ENCODE results near the gene FOXA2. TPM values are rescaled to one million over a fixed set of nuclear protein-coding genes. Genes with fewer than 3 reads are reported as not detected.

Gene FOXA2
- total RNA-seq, 1 donor from 2014 or later = not detected

DNA sequence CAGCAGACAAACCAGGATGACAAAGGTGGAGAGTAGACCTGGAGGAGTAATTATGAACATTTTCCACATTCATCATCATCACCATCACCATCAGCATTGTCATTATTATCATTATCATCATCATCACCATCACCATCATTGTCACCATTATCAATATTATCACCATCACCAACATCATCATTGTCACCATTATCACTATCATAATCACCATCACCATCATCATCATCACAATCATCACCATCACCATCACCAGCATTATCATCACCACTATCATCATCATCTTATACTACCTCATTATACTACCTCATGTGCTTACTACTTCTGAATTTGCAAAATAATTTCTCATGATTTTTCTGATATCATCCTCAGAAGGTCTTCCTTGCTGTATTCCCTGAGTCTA is 39.3 kb downstream of the FOXA2 start:
- H3K27ac Mint-ChIP-seq = no peak overlapping the region
- CTCF ChIA-PET = no interaction called here
- H3K4me3 Mint-ChIP-seq = no peak overlapping the region
- no peaks in the 10 kb centered on the region for H3K4me1 Mint-ChIP-seq
- no peak for ATAC-seq (ENCODE audit: low read depth)
- H3K9me3 Mint-ChIP-seq = no peaks in the 10 kb centered on the region
- TF ChIP-seq, protein P1, sequence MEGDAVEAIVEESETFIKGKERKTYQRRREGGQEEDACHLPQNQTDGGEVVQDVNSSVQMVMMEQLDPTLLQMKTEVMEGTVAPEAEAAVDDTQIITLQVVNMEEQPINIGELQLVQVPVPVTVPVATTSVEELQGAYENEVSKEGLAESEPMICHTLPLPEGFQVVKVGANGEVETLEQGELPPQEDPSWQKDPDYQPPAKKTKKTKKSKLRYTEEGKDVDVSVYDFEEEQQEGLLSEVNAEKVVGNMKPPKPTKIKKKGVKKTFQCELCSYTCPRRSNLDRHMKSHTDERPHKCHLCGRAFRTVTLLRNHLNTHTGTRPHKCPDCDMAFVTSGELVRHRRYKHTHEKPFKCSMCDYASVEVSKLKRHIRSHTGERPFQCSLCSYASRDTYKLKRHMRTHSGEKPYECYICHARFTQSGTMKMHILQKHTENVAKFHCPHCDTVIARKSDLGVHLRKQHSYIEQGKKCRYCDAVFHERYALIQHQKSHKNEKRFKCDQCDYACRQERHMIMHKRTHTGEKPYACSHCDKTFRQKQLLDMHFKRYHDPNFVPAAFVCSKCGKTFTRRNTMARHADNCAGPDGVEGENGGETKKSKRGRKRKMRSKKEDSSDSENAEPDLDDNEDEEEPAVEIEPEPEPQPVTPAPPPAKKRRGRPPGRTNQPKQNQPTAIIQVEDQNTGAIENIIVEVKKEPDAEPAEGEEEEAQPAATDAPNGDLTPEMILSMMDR (IDR thresholded peaks at IDR 0.05) = no peak
- intact Hi-C loops (cut with micrococcal nuclease) = no loop called here
- no peaks in the 10 kb centered on the region for H3K36me3 Mint-ChIP-seq (ENCODE audit: low read depth)
- peaks cover 4% of the 10 kb centered on the region for H3K27me3 Mint-ChIP-seq
- POLR2A ChIA-PET = no interaction called here
- no peak for DNase-seq

DNA sequence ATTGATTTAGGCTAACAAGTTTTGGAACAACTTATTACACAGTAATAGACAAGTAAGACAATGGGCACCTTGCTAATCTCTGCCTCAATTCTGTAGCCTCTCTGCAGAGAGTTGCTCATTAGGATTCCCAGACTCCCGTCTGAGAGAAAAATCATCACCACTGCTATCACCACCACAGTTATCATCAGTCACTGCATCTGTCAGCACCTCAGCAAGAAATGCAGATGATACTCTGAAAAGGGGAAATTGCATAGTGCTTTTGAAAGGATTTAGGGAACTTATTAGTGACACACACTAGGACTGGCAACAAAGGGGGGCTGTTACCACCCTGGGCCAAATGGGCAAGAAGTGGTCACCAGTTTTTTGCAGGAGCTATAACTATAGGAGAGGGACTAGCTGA is 39.9 kb downstream of the FOXA2 start:
- no peak for DNase-seq
- no peaks in the 10 kb centered on the region for H3K36me3 Mint-ChIP-seq (ENCODE audit: low read depth)
- ChIA-PET POLR2A (no interaction called here), CTCF (no interaction called here)
- no peak for ATAC-seq (ENCODE audit: low read depth)
- H3K4me1 Mint-ChIP-seq = no peaks in the 10 kb centered on the region
- TF ChIP-seq, protein P1 (IDR thresholded peaks at IDR 0.05) = no peak
- no peak overlapping the region for H3K27ac Mint-ChIP-seq
- intact Hi-C loops (cut with micrococcal nuclease) = no loop called here
- H3K4me3 Mint-ChIP-seq = no peak overlapping the region
- H3K9me3 Mint-ChIP-seq = no peaks in the 10 kb centered on the region
- H3K27me3 Mint-ChIP-seq = peaks cover 4% of the 10 kb centered on the region

DNA sequence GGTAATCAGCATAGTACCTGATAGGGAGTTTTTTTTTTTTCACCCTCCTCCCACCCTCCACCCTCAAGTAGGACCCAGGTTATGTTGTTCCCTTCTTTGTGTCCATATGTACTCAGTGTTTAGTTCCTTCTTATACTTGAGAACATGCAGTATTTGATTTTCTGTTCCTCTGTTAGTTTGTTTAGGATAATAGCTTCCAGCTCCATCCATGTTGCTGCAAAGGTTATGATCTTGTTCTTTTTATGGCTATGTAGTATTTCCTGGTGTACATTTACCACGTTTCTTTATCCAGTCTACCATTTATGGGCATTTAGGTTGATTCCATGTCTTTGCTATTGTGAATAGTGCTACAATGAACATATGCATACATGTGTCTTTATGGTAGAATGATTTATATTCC is 41.9 kb downstream of the FOXA2 start:
- no peaks in the 10 kb centered on the region for H3K9me3 Mint-ChIP-seq
- ATAC-seq (ENCODE audit: low read depth) = no peak
- ChIA-PET POLR2A (no interaction called here), CTCF (no interaction called here)
- no peak overlapping the region for H3K27ac Mint-ChIP-seq
- H3K4me3 Mint-ChIP-seq = no peak overlapping the region
- H3K36me3 Mint-ChIP-seq (ENCODE audit: low read depth) = no peaks in the 10 kb centered on the region
- H3K4me1 Mint-ChIP-seq = no peaks in the 10 kb centered on the region
- DNase-seq = no peak
- H3K27me3 Mint-ChIP-seq = peaks cover 4% of the 10 kb centered on the region
- intact Hi-C loops (cut with micrococcal nuclease) = no loop called here
- TF ChIP-seq, protein P1 (IDR thresholded peaks at IDR 0.05) = no peak

DNA sequence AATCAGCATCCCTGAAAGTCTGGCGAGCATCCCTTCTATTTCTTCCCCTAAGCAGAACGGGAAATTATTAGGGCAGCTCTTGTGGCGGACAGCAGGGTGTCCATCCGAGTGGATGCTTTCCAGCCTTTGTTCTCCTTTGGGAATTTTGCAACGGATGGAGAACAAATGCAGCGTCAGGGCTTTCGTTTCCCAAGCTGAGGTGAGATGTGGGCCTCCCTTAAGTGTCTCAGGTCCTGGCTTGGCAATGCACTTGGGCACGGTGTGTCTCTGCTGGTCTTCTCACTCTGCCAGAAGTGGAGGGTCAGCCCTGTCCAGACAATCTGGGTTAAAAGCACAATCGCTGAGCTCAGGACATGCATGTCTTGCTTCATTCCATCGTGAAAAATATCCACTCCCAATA is 43.5 kb downstream of the FOXA2 start:
- intact Hi-C loops (cut with micrococcal nuclease) = no loop called here
- Mint-ChIP-seq H3K9me3 (no peaks in the 10 kb centered on the region), H3K27ac (no peak overlapping the region), H3K4me1 (no peaks in the 10 kb centered on the region), H3K27me3 (peaks cover 2% of the 10 kb centered on the region), H3K36me3 (ENCODE audit: low read depth) (no peaks in the 10 kb centered on the region), H3K4me3 (no peak overlapping the region)
- DNase-seq (no peak), ATAC-seq (ENCODE audit: low read depth) (no peak)
- ChIA-PET CTCF (no interaction called here), POLR2A (no interaction called here)
- TF ChIP-seq, protein P1 (IDR thresholded peaks at IDR 0.05) = no peak

DNA sequence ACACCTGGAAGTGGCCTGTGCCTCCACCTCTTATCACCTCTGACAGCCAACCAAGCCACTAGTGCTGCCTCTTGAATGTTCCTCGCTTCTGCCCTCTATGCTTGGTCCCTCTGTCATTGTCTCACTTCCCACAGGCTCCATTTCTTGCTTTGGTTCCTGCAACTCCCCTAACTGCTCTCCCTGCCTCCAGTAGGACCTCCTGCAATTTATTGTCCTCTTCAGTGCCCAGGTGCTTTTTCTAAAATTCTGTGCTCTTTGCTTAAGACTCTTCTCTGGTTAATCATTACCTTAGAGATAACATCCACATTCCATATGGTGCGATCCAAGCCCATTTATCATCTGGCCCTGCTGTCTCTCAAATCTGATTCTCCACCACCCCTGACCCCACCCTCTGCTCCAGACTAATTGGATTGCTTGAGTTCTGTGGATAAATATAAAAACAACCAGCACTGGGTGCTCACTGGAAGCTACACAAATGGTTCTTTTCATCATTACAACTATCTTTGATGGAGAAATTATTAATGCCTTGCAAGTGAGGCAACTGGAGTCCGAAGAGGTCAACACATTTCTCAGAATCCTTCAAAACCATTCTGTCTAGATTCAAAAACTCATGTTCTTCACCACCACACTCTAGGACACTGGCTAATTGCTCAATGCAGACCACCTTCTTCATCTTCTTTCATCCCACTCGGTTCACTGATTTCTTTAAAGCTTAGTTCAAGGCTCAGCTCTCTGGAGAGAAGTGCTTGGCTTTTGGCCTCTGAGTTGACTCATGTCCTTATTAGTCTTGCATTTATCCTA is 47.2 kb downstream of the FOXA2 start:
- Mint-ChIP-seq H3K36me3 (ENCODE audit: low read depth) (no peaks in the 10 kb centered on the region), H3K27me3 (no peaks in the 10 kb centered on the region), H3K9me3 (no peaks in the 10 kb centered on the region), H3K4me3 (no peak overlapping the region), H3K27ac (no peak overlapping the region), H3K4me1 (no peaks in the 10 kb centered on the region)
- ChIA-PET POLR2A (no interaction called here), CTCF (no interaction called here)
- intact Hi-C loops (cut with micrococcal nuclease) = no loop called here
- TF ChIP-seq, protein P1 (IDR thresholded peaks at IDR 0.05) = no peak
- ATAC-seq (ENCODE audit: low read depth) (no peak), DNase-seq (no peak)
